Gastrocnemius medialis (tissue), 4 donors: Measurements from ENCODE around the gene TCF12.

ENCODE experiments used
- POLR2A ChIP-seq, 2 donors: fragments of 450-650 bp; IDR thresholded peaks; one replicate each; pipeline ENCODE4 v1.6.1; 2017; ENCODE audit warnings: antibody characterized with exemption in 2 of 2, mild to moderate bottlenecking in 2 of 2, moderate library complexity in 2 of 2
- TF ChIP-seq, protein P1 (sequence below), 5 experiments: fragments of 450-650 bp in 3 of 5; fragments of 200-600 bp in 2 of 5; sonication (generic) in 2 of 5; IDR thresholded peaks in 4 of 5; conservative IDR thresholded peaks in 1 of 5; 1 replicate in 4 of 5; 2 replicates in 1 of 5; pipeline ENCODE4 v1.5.1; 2016 to 2019; ENCODE audit warnings: antibody characterized with exemption in 5 of 5, mild to moderate bottlenecking in 3 of 5, moderate library complexity in 3 of 5

DNA sequence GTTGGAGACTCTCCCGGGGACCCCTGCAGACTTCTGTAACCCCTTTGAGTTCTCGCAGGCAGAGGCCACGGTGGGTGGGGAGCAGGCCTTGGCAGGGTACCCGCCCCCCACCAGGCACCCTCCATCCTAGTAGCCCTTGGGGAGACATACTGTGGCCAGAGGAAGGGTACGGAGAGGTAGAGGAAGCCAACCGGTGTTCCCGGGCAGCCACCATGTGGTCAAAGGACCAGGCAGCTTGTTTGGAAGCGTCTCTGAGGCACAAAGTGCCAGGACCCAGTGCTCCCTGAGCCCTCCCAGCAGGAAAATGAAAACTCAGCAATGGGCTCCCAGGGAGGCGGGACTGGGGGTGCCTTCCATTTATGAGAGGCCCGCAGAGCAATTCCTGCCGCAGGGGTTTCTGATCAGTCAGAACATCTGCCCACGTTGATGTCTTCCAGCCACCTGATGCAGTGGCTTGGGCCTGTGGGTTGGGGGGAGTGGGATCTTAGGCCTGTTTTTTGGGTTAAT is 404.9 kb downstream of the TCF12 start:
- TF ChIP-seq, protein P1, sequence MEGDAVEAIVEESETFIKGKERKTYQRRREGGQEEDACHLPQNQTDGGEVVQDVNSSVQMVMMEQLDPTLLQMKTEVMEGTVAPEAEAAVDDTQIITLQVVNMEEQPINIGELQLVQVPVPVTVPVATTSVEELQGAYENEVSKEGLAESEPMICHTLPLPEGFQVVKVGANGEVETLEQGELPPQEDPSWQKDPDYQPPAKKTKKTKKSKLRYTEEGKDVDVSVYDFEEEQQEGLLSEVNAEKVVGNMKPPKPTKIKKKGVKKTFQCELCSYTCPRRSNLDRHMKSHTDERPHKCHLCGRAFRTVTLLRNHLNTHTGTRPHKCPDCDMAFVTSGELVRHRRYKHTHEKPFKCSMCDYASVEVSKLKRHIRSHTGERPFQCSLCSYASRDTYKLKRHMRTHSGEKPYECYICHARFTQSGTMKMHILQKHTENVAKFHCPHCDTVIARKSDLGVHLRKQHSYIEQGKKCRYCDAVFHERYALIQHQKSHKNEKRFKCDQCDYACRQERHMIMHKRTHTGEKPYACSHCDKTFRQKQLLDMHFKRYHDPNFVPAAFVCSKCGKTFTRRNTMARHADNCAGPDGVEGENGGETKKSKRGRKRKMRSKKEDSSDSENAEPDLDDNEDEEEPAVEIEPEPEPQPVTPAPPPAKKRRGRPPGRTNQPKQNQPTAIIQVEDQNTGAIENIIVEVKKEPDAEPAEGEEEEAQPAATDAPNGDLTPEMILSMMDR (IDR thresholded peaks at IDR 0.05 in 4 of 5, conservative IDR thresholded peaks at IDR 0.05 in 1 of 5), result no peak
- no peak for TF ChIP-seq POLR2A (IDR thresholded peaks at IDR 0.05)
